Occipital lobe (tissue), 1 donor: ENCODE results near the gene MUC5AC. TPM values are rescaled to one million over a fixed set of nuclear protein-coding genes. Genes with fewer than 3 reads are reported as not detected.

ENCODE experiments used
- total RNA-seq: library from RNA; depleted of rRNA; stranded (reverse); fragments of >200 nt; gene quantifications from one replicate; pipeline ENCODE4 v1.2.3, GENCODE V29; 2014

Gene MUC5AC
- total RNA-seq, 1 donor from 2014 or later = not detected

Other genes starting within 250 kb of the MUC5AC start
- 20.9 TPM for gene CHID1, start 247.1 kb upstream of the MUC5AC start, total RNA-seq
- 35.6 TPM for gene AP2A2, start 232.1 kb upstream of the MUC5AC start, total RNA-seq
- not detected for gene MUC6, start 121.2 kb upstream of the MUC5AC start, total RNA-seq
- gene MUC2, start 83.1 kb upstream of the MUC5AC start, total RNA-seq = not detected
- not detected for gene MUC5B, start 65.1 kb downstream of the MUC5AC start, total RNA-seq
- 17.8 TPM for gene TOLLIP, start 151.7 kb downstream of the MUC5AC start, total RNA-seq
- gene BRSK2, start 232.0 kb downstream of the MUC5AC start, total RNA-seq = 32.8 TPM